SK-N-SH (cell line): ENCODE data around the gene FYN. TPM values are rescaled to one million over a fixed set of nuclear protein-coding genes. Genes with fewer than 3 reads are reported as not detected.

Experiments used
- CTCF ChIA-PET: fragments of 300-600, 350-600 bp; formaldehyde crosslinking; extraction: SDS; loops from one replicate; lab custom pipeline; 2021; lab: Yijun Ruan, JAX
- POLR2A ChIA-PET: fragments of 350-600 bp; sonication (Branson Sonifier 250); formaldehyde crosslinking; extraction: SDS; loops from one replicate; lab custom pipeline; 2020; ENCODE audit warnings: antibody characterized with exemption, inconsistent platforms; lab: Yijun Ruan, JAX
- DNase-seq: peaks from one replicate; pipeline ENCODE4 v3.0.0; 2012
- H2AFZ ChIP-seq: fragments of 200-600 bp; sonication (generic); 2 replicates; pipeline ENCODE4 v1.8.1; 2016; ENCODE audit warnings: antibody characterized with exemption, mild to moderate bottlenecking, low read depth
- H3F3A ChIP-seq: fragments of 200-600 bp; sonication (generic); replicated peaks from 2 replicates; pipeline ENCODE3; 2016; ENCODE audit warnings: antibody characterized with exemption, mild to moderate bottlenecking; ENCODE audit not compliant: insufficient read depth
- H3K27ac ChIP-seq, 2 experiments: fragments of 200-500 bp in 1 of 2; fragments of 200-600 bp in 1 of 2; sonication (Bioruptor generic) in 1 of 2; sonication (generic), shearing (Covaris generic) in 1 of 2; 2 replicates each; pipeline versions ENCODE4 v1.5.1 to v1.6.1; 2014 to 2016; ENCODE audit warnings: low read depth in 2 of 2, inconsistent platforms in 1 of 2, low read length in 1 of 2, mild to moderate bottlenecking in 1 of 2, mixed read lengths in 1 of 2
- H3K27me3 ChIP-seq: fragments of 200-600 bp; sonication (generic), shearing (Covaris generic); 2 replicates; pipeline ENCODE4 v1.6.1; 2016; ENCODE audit warnings: mixed run types; ENCODE audit not compliant: insufficient read depth
- H3K36me3 ChIP-seq, 2 experiments: fragments of 200-500 bp in 1 of 2; fragments of 200-600 bp in 1 of 2; sonication (Bioruptor generic) in 1 of 2; sonication (generic) in 1 of 2; replicated peaks in 1 of 2; 2 replicates each; pipeline versions ENCODE3 to v1.5.1; 2014 to 2016; ENCODE audit warnings: low read length in 1 of 2, mild to moderate bottlenecking in 1 of 2; ENCODE audit not compliant: insufficient read depth in 2 of 2, control insufficient read depth in 1 of 2
- H3K4me1 ChIP-seq, 2 experiments: fragments of 200-500 bp in 1 of 2; fragments of 200-600 bp in 1 of 2; sonication (Bioruptor generic) in 1 of 2; sonication (generic), shearing (Covaris generic) in 1 of 2; 2 replicates each; pipeline versions ENCODE4 v1.5.1 to v1.6.1; 2014 to 2016; ENCODE audit warnings: low read depth in 1 of 2, low read length in 1 of 2, mixed run types in 1 of 2; ENCODE audit not compliant: insufficient read depth in 2 of 2, control insufficient read depth in 1 of 2
- H3K4me2 ChIP-seq: fragments of 200-600 bp; sonication (generic), shearing (Covaris generic); 2 replicates; pipeline ENCODE4 v1.6.1; 2017; ENCODE audit warnings: mixed run types
- H3K4me3 ChIP-seq, 2 experiments: fragments of 200-500 bp in 1 of 2; fragments of 200-600 bp in 1 of 2; sonication (Bioruptor generic) in 1 of 2; sonication (generic), shearing (Covaris generic) in 1 of 2; 2 replicates each; pipeline versions ENCODE4 v1.5.1 to v1.8.1; 2014 to 2016; ENCODE audit warnings: low read depth in 2 of 2, inconsistent platforms in 1 of 2, low read length in 1 of 2, mild to moderate bottlenecking in 1 of 2, mixed read lengths in 1 of 2, moderate library complexity in 1 of 2
- H3K79me2 ChIP-seq: fragments of 200-600 bp; sonication (generic); 2 replicates; pipeline ENCODE4 v1.8.1; 2017; ENCODE audit warnings: mild to moderate bottlenecking; ENCODE audit not compliant: insufficient read depth
- H3K9ac ChIP-seq: fragments of 200-600 bp; sonication (generic); 2 replicates; pipeline ENCODE4 v1.6.1; 2017; ENCODE audit warnings: mixed run types
- H3K9me2 ChIP-seq: fragments of 200-600 bp; sonication (generic); 2 replicates; pipeline ENCODE4 v1.6.1; 2017; ENCODE audit warnings: mixed run types
- H3K9me3 ChIP-seq: fragments of 200-600 bp; sonication (generic); 2 replicates; pipeline ENCODE4 v1.6.1; 2017; ENCODE audit warnings: mixed run types, mild to moderate bottlenecking, moderate library complexity
- H4K20me1 ChIP-seq: fragments of 200-600 bp; sonication (generic); 2 replicates; pipeline ENCODE4 v1.6.1; 2017; ENCODE audit warnings: mild to moderate bottlenecking, mixed run types; ENCODE audit not compliant: insufficient read depth
- CHD2 ChIP-seq: fragments of 150-350 bp; IDR thresholded peaks from 2 replicates; pipeline ENCODE4 v1.6.1; 2018; ENCODE audit warnings: low read length; ENCODE audit not compliant: partially characterized antibody
- CTCF ChIP-seq: fragments of 200-600 bp; sonication (generic); IDR thresholded peaks from 2 replicates; pipeline ENCODE4 v1.6.1; 2017; ENCODE audit warnings: antibody characterized with exemption, mild to moderate bottlenecking, moderate library complexity
- EP300 ChIP-seq, 2 experiments: IDR thresholded peaks; 2 replicates each; pipeline versions ENCODE4 v1.4.0 to v1.6.1; 2012; ENCODE audit warnings: borderline replicate concordance in 1 of 2, low read depth in 1 of 2, low read length in 1 of 2
- EZH2phosphoT487 ChIP-seq: fragments of 200-600 bp; sonication (generic); IDR thresholded peaks from 2 replicates; pipeline ENCODE4 v1.6.1; 2017; ENCODE audit warnings: low read depth, mixed run types, mild to moderate bottlenecking, antibody characterized with exemption, moderate library complexity, borderline replicate concordance
- FOXM1 ChIP-seq: IDR thresholded peaks from 2 replicates; pipeline ENCODE4 v1.4.0; 2012; ENCODE audit warnings: low read depth, mild to moderate bottlenecking
- GABPA ChIP-seq: IDR thresholded peaks from 2 replicates; pipeline ENCODE4 v1.4.0; 2012; ENCODE audit warnings: low read depth, mild to moderate bottlenecking
- JUND ChIP-seq: IDR thresholded peaks from 2 replicates; pipeline ENCODE4 v1.4.0; 2012
- MAX ChIP-seq: IDR thresholded peaks from 2 replicates; pipeline ENCODE4 v1.4.0; 2012; ENCODE audit warnings: low read depth
- MEF2A ChIP-seq: IDR thresholded peaks from 2 replicates; pipeline ENCODE4 v1.4.0; 2012; ENCODE audit warnings: low read depth, borderline replicate concordance
- RAD21 ChIP-seq: IDR thresholded peaks from 2 replicates; pipeline ENCODE4 v1.6.1; 2012; ENCODE audit warnings: mild to moderate bottlenecking, low read length
- REST ChIP-seq: IDR thresholded peaks from 2 replicates; pipeline ENCODE4 v1.6.1; 2012; ENCODE audit warnings: mild to moderate bottlenecking, low read depth, low read length, moderate library complexity
- RXRA ChIP-seq: IDR thresholded peaks from 2 replicates; pipeline ENCODE4 v1.4.0; 2012; ENCODE audit warnings: low read depth, mild to moderate bottlenecking, borderline replicate concordance
- SMC3 ChIP-seq: IDR thresholded peaks from 2 replicates; pipeline ENCODE4 v1.6.1; 2012; ENCODE audit warnings: low read depth, low read length, improper control_type of control experiment
- TEAD4 ChIP-seq: IDR thresholded peaks from 2 replicates; pipeline ENCODE4 v1.4.0; 2012; ENCODE audit warnings: mild to moderate bottlenecking, borderline replicate concordance; ENCODE audit not compliant: insufficient read depth
- USF2 ChIP-seq: fragments of 150-350 bp; IDR thresholded peaks from 2 replicates; pipeline ENCODE4 v1.6.1; 2017; ENCODE audit warnings: antibody characterized with exemption, low read length, low read depth, borderline replicate concordance
- YY1 ChIP-seq: IDR thresholded peaks from 2 replicates; pipeline ENCODE4 v1.4.0; 2012; ENCODE audit warnings: low read depth, mild to moderate bottlenecking
- ZBTB33 ChIP-seq: IDR thresholded peaks from 2 replicates; pipeline ENCODE4 v1.4.0; 2012; ENCODE audit warnings: low read depth, borderline replicate concordance
- WGBS: methylation state at CpG from one replicate; pipeline ENCODE4 v1.1.6; 2017; ENCODE audit warnings: low lambda C conversion rate; 5-methylcytosine and 5-hydroxymethylcytosine counted together
- polyA plus RNA-seq, 3 experiments: library from polyadenylated mRNA; depleted of rRNA; stranded (reverse); fragments of >200 nt; gene quantifications; 2 replicates each; pipeline ENCODE4 v1.2.3, GENCODE V29; 2012

The FYN gene
- polyA plus RNA-seq, 1 of the 3 experiments (the other 2 are of a cell fraction), result 31.0 TPM

GRCh38 chr6:111661541-111662061 is 211.7 kb downstream of the FYN start:
- no peak overlapping the region for H3K9ac ChIP-seq
- no peaks in the 10 kb centered on the region for H4K20me1 ChIP-seq
- POLR2A ChIA-PET, result no interaction called here
- H3F3A ChIP-seq, result peaks cover 9% of the 10 kb centered on the region
- no peak for DNase-seq
- peaks cover 0 to 5% of the 10 kb centered on the region in 2 experiments for H3K36me3 ChIP-seq
- no peak overlapping the region for H3K4me3 ChIP-seq
- no peaks in the 10 kb centered on the region for H3K79me2 ChIP-seq
- no peaks in the 10 kb centered on the region for H3K27me3 ChIP-seq
- H3K9me2 ChIP-seq, result no peaks in the 10 kb centered on the region
- no peak overlapping the region for H3K4me2 ChIP-seq
- no peak overlapping the region for H2AFZ ChIP-seq
- CTCF ChIA-PET, result interaction anchor here (1.1 kb wide), 1 partner anchor 300 kb away, joined by 4 read pairs; no protein-coding TSS in a partner anchor
- peak overlapping the region in 1 of 2 experiments; percentile 86; a peak in 2 of 4 replicates for H3K27ac ChIP-seq
- no peaks in the 10 kb centered on the region for H3K9me3 ChIP-seq
- WGBS, result 94% methylated on average over 18 of the region's 19 CpGs
- H3K4me1 ChIP-seq, result peaks cover 0 to 29% of the 10 kb centered on the region in 2 experiments; a peak in 2 of 4 replicates
- TF ChIP-seq REST, result no peak
- no peak for TF ChIP-seq FOXM1
- no peak for TF ChIP-seq RXRA
- no peak for TF ChIP-seq EP300 (IDR thresholded peaks at IDR 0.05; ENCODE audit: borderline replicate concordance in 1 of 2, low read depth in 1 of 2, low read length in 1 of 2)
- TF ChIP-seq RAD21, result no peak
- TF ChIP-seq EZH2phosphoT487, result no peak
- TF ChIP-seq TEAD4, result no peak
- no peak for TF ChIP-seq CHD2
- TF ChIP-seq SMC3, result no peak
- no peak for TF ChIP-seq JUND
- no peak for TF ChIP-seq ZBTB33
- TF ChIP-seq GABPA, result no peak
- TF ChIP-seq YY1, result no peak
- TF ChIP-seq MEF2A, result no peak
- TF ChIP-seq USF2, result no peak
- no peak for TF ChIP-seq MAX
- TF ChIP-seq CTCF, result no peak
